HUDEP-2 (cell line): ENCODE results near the gene ACYP1.

Experiments used
- DNase-seq, 76 experiments: peaks; one replicate each; lab custom pipeline; 2025; ENCODE audit not compliant: unreplicated experiment in 76 of 76; lab: John Stamatoyannopoulos, UW

Gene ACYP1

DNA sequence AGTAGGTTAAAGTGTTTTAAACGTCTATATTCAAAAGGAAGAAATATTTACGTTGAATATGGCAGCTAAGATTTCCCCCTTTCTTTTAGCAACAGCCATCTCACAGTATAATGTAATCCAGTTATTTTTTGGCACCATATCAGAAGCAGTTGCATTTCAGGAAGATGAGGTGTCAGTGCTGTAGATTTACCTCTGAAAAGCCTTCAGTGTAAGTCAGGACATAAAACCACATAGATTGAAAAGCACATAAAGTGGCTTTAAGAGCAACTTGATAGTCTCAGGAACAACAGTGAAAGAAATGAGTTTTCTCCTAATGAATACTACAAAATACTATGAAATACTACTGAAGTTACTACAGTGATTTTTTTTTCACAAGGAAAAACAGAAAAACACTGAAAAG, 19.5 kb downstream of the ACYP1 start:
- DNase-seq, result peak in 4 of 76 experiments; percentile 5 to 13 (median 8)

DNA sequence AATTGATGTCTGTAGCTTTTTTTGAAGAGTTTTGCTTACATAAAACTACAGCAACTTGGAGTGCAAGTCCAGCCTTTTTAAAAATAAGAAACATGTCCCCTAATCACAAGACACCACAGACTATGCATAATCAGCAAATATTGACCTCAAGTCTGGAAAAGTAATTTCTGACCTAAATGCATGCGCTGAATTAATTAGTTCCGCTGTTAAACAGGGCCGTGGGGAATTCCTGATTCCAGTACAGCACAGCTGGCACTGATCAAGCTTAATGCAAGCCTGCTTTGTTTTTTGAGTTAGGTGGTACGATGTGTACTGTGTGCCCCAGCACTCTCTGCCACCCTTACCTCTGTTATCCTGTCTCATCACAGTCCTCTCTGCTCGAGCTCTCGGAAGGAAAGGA, 21.8 kb downstream of the ACYP1 start:
- DNase-seq, result no peak

DNA sequence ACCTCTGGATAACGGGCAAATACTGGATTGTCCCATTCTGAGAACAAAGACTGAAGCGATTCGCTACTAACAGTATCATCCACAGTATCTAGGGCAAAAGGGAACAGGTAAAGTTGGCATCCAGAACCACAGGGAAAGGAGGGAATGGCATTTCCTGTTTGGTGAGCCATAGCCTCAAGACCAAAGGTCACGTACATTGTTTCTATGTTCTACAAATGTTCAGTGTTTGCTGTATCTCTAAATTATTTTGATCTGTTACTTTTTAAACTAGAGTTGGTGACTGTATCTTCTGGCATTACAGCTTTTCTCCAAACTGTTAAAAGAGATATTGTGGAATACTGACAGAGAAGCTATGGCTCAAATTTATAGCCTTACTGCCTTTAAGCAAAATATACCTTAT, 22.2 kb downstream of the ACYP1 start:
- DNase-seq, result no peak

DNA sequence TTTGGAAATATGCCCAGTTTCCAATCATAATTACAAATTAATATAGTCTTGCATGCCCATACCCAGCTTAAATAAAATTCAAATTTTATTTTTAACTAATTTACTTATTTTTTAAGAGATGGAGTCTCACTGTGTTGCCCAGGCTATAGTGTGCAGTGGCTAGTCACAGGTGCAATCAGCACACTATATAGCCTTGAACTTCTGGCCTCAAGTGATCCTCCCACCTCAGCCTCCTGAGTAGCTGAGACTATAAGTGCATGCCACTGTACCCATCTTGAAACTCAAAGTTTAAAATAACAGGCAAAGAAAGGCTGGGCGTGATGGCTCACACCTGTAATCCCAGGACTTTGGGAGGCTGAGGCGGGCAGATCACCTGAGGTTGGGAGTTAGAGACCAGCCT, 22.9 kb downstream of the ACYP1 start:
- DNase-seq, result no peak

DNA sequence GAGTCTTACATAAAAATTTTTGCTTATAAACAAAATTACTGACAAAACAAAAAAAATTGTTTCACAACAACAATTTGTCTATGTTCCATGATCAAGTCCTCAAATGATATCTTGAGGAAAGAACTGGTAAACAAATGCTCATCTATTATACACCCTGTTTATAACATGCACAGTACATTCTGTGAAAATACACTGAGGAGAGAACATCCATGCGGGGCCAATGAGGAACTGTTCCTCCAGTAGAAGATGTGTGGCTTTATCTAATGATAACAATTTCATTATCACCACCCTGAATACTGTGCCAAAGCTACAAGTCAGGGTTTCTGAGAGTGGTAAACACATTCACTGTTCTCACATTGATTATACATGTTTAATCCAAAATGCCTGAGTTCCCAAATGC, 23.3 kb downstream of the ACYP1 start:
- peak in 15 of 76 experiments; percentile 2 to 63 (median 20) for DNase-seq

DNA sequence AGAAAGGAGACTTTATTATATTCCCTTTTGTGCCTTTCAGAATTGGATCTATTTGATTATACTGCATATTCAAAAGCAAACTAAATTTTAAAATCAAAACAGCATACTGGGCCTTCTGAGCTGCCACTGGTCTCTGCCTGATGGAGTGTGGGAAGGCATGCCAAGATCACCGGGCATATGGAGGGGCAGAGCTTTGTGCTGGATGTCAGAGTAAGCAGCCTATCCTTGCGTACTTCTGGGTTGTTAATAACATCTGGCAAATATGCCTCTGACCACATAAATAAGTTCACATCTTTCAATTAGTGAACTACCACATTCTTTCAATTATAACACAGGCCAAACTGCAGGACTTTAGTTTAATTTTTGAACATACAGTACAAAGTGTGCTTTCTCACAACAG, 30.9 kb downstream of the ACYP1 start:
- DNase-seq, result no peak

DNA sequence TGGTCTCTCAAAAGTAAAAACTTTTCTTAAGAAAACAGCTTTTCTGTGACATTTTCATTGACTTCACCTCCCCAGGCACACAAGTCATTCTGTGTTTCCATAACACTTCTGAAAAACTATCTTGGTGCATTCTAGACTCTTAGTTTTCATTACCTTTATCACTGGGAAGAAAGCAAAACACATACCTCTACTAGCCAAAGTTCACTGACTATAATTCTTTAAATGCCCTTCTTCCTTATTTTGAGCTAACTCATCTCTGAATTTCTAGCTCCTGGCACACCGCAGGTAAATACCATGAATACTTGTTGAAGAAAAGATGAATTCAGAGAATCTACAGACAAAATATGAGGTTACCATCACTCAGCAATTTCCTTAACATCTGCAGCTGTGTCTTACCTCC, 33.7 kb downstream of the ACYP1 start:
- no peak for DNase-seq

DNA sequence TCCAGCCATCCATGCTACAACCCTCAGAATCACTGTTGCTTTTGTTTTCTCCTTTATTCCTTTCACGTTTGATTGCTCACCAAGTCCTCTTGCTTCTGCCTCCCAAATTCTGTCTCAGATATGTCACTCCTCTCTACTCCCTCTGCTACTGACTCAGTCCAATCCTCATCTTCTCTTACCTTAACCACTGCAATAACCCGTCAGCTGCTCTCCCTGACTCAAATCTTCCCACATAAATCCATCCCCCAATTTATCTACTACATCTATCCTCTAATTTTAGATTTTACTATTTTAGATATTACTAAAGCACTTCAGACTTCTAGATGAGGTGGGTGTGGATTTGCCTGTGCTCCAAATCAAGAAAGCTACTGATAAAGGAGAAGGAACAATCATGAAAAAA, 37.9 kb downstream of the ACYP1 start:
- DNase-seq, result no peak

DNA sequence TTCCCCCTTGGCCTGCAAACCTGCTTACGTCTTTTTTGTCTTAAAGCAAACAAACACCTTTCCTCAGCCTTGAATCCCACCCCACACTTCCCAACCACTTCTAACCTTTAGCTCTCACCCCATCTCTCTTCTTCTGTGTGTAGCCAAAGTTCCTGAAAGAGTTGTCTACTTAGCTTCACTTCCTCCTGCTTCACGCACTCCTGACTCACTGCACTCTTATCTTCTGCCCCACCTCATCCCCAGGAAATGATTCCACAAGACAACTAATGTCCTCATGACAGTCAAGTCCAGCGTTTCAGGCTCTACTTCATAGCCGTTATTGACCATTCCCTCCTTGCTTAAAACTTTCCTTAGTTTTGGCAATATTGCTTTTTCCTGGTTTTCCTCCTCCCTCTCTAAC, 38.7 kb downstream of the ACYP1 start:
- peak in 3 of 76 experiments; percentile 2 to 19 (median 5) for DNase-seq

DNA sequence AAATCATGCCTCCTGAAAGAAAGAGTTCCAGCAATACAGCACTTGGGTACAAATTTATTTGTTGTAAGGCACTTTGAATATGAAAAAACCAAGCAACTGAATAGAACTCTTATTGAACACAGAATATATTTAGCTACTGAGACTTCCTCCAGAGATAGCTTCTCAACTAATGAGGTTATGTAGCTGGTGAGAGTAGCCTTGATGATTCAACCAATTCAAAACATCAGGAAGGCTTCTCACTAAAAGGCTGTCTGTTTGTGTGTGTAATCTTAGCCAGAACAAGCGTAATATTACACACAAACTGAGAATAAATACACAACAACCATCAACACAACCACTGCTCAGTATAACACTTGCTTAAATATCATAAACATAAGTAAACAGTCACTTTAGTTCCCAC, 40.7 kb downstream of the ACYP1 start:
- DNase-seq, result no peak

DNA sequence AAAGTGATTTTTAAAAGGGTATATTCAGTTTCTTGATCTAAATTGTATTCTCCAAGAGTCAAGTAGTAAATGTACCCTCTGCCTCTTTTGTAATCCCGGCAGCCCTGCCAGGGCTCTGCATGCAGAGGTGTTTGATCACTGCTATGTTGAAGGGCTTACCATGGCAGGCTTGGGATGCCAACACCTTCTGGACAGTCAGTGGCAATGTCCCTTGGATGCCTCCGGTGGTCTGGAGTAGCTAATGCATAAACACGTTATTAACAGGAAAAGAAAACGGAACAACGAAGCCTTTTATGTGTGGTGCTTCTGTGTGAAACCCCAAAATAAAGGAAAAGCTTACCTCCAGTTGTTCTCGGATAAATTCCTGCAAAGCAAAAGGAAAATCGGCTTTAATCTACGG, 41.2 kb downstream of the ACYP1 start:
- peak in 13 of 76 experiments; percentile 1 to 29 (median 13) for DNase-seq

DNA sequence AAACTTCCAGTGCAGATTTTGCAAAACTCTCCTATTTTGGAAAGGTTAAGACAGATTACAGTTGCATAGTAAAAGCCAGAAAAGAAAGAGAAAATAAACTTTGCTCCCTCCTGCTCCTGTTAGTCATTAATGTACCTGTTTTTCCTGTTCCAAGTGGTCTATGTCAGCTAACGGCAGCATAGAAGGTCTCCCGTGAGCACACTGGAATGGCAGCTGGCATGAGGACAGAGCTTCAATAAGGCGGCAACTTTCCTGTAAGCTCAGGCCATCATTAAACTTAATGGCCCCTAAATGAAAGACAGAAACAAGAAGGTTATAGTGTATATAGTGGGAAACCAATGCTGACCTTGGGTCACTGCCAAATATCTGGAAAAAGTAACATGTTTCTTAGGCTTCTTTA, 45.1 kb downstream of the ACYP1 start:
- no peak for DNase-seq

DNA sequence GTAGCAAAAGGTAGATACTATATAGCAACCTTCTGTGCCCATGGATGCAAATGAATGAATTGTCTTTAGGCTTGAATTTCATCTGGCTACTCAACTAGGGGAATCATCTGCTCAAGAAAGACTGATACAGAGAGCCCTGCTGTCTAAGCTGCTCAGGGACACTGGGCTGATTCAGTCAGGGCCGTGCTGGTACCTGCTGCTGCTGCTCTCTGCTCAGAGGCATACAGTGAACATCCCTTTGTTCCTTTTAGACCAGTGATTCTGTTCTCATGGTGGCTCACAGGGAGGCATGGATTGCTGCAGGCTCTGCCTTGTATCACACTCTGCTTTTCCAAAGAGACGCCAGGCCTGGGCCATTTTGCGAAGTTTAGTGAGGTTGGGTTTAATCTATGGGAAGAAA, 47.0 kb downstream of the ACYP1 start:
- DNase-seq, result no peak

DNA sequence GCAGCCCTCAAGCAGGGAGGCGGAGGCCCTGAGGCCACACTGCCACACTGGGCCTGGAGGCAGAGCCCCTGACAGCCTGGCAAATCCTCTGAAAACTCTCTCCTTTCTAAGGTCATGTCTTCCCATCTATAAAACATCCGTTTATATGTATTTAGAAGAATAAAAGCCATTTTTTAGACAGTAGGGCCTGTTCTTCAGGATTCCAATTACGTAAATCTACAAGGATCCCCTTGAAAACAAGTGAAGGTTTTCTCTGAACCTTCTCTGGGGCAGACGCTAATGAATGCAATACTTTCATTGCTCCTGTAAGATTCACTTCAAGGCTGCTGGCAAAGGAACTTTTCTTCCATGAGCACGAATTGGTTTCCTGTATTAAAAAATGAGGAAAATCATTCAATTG, 48.3 kb downstream of the ACYP1 start:
- no peak for DNase-seq

DNA sequence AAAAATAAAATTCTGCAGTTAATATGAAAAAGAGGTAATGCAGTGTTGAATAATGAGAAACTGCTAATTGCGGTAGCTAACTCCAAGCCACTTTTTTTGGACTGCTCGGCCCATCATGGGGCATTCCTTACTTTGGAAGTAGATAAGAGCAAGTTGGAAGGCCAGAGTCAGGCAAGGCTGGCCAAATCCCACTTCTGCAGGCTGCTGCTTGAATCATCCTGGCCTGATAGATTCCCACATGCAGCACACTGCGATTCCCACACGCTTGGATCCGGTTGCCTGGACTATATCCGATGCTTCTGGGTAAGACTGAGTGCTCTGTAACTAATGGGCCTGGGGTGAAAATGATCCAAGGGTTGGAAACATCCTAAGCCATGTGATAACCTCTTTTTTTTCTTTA, 50.5 kb downstream of the ACYP1 start:
- DNase-seq, result no peak

DNA sequence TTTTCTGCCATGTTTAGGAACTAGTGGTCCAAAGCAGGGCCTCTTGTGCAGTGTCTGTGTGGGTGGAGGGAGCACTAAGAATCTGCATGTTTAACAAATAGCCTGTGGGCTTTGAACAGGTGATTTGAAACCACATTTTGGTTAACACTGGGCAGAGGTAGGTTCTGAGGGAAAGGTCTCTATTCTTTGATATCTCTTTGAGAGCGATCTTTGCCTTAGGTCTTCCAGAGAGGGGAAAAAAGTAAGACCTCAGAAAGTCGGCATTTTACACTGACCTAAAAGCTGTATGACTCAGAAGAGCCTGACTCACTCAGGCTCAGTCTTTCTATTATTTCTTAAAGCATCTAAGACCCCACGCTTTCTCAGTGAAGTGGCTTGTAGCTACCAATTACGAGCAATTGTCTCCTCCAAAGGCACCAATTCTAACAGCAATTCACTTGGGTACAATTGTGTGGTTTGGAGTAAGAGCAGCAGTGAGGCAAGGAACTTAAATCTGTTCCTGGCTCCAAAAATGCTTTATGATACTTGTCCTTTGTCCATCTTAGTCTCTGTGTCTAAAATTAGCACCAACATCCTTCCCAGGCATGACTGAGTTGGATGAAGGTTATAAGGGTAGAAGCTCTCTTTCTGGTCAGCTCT, 52.3 kb downstream of the ACYP1 start:
- no peak for DNase-seq

DNA sequence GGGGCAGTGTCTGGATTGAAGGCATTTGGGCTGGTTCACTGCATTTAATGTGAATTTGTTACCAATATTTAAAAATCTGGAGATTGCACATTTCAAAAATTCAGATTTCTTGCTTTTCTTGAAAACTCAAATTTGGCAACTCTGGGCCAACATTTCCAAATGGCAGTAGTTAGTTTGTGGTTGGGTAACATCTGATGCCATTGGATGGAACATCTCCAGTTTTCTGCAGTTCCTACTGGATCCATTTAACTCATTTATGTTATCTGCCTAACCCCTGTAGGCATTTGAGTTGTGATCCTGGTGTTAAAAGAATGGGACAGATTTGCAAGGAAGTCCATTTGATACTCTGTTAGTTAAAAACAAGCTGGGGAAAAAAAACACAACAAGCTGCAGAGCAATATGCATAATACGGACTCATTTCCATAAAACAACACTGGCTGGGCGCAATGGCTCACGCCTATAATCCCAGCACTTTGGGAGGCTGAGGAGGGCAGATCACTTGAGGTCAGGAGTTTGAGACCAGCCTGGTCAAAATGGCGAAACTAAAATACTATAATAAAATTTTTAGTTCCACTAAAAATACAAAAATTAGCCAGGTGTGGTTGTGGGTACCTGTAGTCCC, 53.2 kb downstream of the ACYP1 start:
- DNase-seq, result no peak

DNA sequence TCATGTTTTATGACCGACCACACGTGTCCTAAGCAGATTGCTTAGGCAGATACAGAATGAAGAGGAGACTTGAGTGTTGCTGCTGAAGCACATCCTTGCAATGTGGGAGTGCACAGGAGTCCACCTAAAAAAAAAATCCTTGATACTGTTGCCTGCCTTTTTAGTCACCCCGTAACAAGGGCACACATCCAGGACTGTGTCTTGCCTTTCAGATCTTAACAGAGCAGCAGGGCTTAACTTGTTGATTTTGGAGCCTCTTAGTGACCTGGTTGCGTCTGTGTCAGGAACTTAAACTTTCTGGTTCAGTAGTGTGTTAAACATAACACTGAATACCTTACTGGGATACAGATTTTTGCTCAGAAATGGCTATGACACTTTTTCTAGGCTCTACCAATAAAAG, 54.6 kb downstream of the ACYP1 start:
- DNase-seq, result no peak

DNA sequence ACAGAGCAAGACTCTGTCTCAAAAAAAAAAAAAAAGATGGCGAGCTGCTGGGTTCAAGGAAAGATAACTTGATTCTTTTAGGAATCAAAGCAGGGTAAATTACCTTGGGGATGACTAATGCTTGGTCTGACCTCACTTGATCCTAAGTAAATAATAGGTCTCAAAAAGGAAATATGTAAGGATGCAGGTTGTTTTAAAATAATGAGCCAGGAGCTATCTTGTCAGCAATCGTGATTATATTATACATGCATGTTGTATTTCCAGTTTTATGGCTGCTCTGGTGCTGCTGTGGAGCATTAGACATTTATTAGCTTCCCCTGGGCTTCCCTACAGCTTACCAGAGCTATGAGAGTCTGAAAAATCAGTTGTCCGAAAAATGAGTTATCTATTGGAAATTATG, 58.5 kb downstream of the ACYP1 start:
- no peak for DNase-seq

DNA sequence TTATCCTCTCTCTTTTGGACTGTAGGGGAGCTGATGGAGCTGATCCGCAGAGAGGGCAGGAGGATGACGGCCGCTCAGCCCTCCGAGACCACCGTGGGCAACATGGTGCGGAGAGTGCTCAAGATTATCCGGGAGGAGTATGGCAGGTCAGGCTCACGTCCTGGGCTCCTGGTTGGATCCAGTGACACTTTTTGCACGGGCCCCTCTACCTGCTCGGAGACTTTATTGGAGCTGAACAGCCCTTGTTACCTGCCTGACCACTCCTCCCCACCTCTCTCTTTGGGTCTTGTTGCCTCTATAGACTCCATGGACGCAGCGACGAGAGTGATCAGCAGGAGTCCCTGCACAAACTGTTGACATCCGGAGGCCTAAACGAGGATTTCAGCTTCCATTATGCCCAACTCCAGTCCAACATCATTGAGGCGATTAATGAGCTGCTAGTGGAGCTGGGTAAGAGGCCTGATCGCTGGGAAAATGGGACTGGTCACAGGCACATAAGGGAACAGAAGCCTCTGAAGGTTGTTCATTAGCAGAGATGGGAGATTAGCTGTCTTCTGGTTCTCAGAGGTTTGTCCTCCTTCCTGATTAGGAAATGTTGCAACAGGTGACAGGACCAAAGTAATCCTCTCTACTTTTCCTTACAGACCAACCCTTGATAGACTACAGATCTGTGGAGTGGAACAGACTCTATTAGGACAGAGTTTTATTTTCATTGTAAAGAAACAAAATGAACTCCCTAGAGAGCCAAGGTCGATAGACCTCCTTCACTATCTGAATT, 60.4 kb downstream of the ACYP1 start:
- no peak for DNase-seq
